Measurements from ENCODE around the gene CAB39.

The CAB39 gene

GRCh38 chr2:230684270-230685168 lies 28.1 kb upstream of the CAB39 start:
- H3K9me3 ChIP-seq (ENCODE audit: control insufficient read depth, insufficient read depth, low read depth, low read length): no peaks in the 10 kb centered on the region
- no peaks in the 10 kb centered on the region for H3K36me3 ChIP-seq (ENCODE audit: control insufficient read depth, insufficient read depth, low read length)
- H3K27me3 ChIP-seq (ENCODE audit: control insufficient read depth, insufficient read depth, low read length): peaks cover 3% of the 10 kb centered on the region; the same call in 1 of the 2 replicates
- H3K9ac ChIP-seq (ENCODE audit: low read length): no peak overlapping the region
- H3K4me3 ChIP-seq (ENCODE audit: low read depth, low read length): no peak overlapping the region
- peaks cover 4% of the 10 kb centered on the region; the same call in 1 of the 2 replicates for H3K4me1 ChIP-seq (ENCODE audit: control insufficient read depth, insufficient read depth, low read length)
- H3K27ac ChIP-seq (ENCODE audit: low read depth, low read length): no peak overlapping the region

GRCh38 chr2:230685178-230685577 lies 27.5 kb upstream of the CAB39 start:
- H3K9ac ChIP-seq (ENCODE audit: low read length): no peak overlapping the region
- H3K27ac ChIP-seq (ENCODE audit: low read depth, low read length): no peak overlapping the region
- no peak overlapping the region for H3K4me3 ChIP-seq (ENCODE audit: low read depth, low read length)
- H3K36me3 ChIP-seq (ENCODE audit: control insufficient read depth, insufficient read depth, low read length): no peaks in the 10 kb centered on the region
- H3K4me1 ChIP-seq (ENCODE audit: control insufficient read depth, insufficient read depth, low read length): peaks cover 4% of the 10 kb centered on the region; the same call in 1 of the 2 replicates
- no peaks in the 10 kb centered on the region for H3K9me3 ChIP-seq (ENCODE audit: control insufficient read depth, insufficient read depth, low read depth, low read length)
- peaks cover 3% of the 10 kb centered on the region; the same call in 1 of the 2 replicates for H3K27me3 ChIP-seq (ENCODE audit: control insufficient read depth, insufficient read depth, low read length)

- H3K4me3 ChIP-seq (ENCODE audit: low read depth, low read length): no peak overlapping the region
- H3K4me1 ChIP-seq (ENCODE audit: control insufficient read depth, insufficient read depth, low read length): peaks cover 16% of the 10 kb centered on the region; the same call in 1 of the 2 replicates
- no peak overlapping the region for H3K9ac ChIP-seq (ENCODE audit: low read length)
- H3K27me3 ChIP-seq (ENCODE audit: control insufficient read depth, insufficient read depth, low read length): no peaks in the 10 kb centered on the region
- no peak overlapping the region for H3K27ac ChIP-seq (ENCODE audit: low read depth, low read length)
- H3K9me3 ChIP-seq (ENCODE audit: control insufficient read depth, insufficient read depth, low read depth, low read length): no peaks in the 10 kb centered on the region
- H3K36me3 ChIP-seq (ENCODE audit: control insufficient read depth, insufficient read depth, low read length): no peaks in the 10 kb centered on the region
Measured at GRCh38 chr2:230687498-230687897, 25.1 kb upstream of the CAB39 start.

GRCh38 chr2:230688490-230688889 lies 24.2 kb upstream of the CAB39 start:
- no peak overlapping the region for H3K4me3 ChIP-seq (ENCODE audit: low read depth, low read length)
- no peaks in the 10 kb centered on the region for H3K27me3 ChIP-seq (ENCODE audit: control insufficient read depth, insufficient read depth, low read length)
- no peak overlapping the region for H3K27ac ChIP-seq (ENCODE audit: low read depth, low read length)
- H3K36me3 ChIP-seq (ENCODE audit: control insufficient read depth, insufficient read depth, low read length): no peaks in the 10 kb centered on the region
- no peak overlapping the region for H3K9ac ChIP-seq (ENCODE audit: low read length)
- peaks cover 16% of the 10 kb centered on the region; the same call in 1 of the 2 replicates for H3K4me1 ChIP-seq (ENCODE audit: control insufficient read depth, insufficient read depth, low read length)
- H3K9me3 ChIP-seq (ENCODE audit: control insufficient read depth, insufficient read depth, low read depth, low read length): no peaks in the 10 kb centered on the region

GRCh38 chr2:230690439-230690838 lies 22.2 kb upstream of the CAB39 start:
- Histone ChIP-seq H3K27me3 (ENCODE audit: control insufficient read depth, insufficient read depth, low read length) (no peaks in the 10 kb centered on the region), H3K9ac (ENCODE audit: low read length) (no peak overlapping the region), H3K27ac (ENCODE audit: low read depth, low read length) (no peak overlapping the region), H3K36me3 (ENCODE audit: control insufficient read depth, insufficient read depth, low read length) (no peaks in the 10 kb centered on the region), H3K4me3 (ENCODE audit: low read depth, low read length) (no peak overlapping the region), H3K9me3 (ENCODE audit: control insufficient read depth, insufficient read depth, low read depth, low read length) (no peaks in the 10 kb centered on the region), H3K4me1 (ENCODE audit: control insufficient read depth, insufficient read depth, low read length) (peaks cover 16% of the 10 kb centered on the region; the same call in 1 of the 2 replicates)

- no peaks in the 10 kb centered on the region for H3K27me3 ChIP-seq (ENCODE audit: control insufficient read depth, insufficient read depth, low read length)
- H3K9ac ChIP-seq (ENCODE audit: low read length): no peak overlapping the region
- H3K27ac ChIP-seq (ENCODE audit: low read depth, low read length): no peak overlapping the region
- H3K4me3 ChIP-seq (ENCODE audit: low read depth, low read length): no peak overlapping the region
- no peaks in the 10 kb centered on the region for H3K9me3 ChIP-seq (ENCODE audit: control insufficient read depth, insufficient read depth, low read depth, low read length)
- H3K4me1 ChIP-seq (ENCODE audit: control insufficient read depth, insufficient read depth, low read length): peaks cover 16% of the 10 kb centered on the region; the same call in 1 of the 2 replicates
- no peaks in the 10 kb centered on the region for H3K36me3 ChIP-seq (ENCODE audit: control insufficient read depth, insufficient read depth, low read length)
Measured at GRCh38 chr2:230691005-230691647, 21.5 kb upstream of the CAB39 start.

GRCh38 chr2:230692760-230693159 lies 19.9 kb upstream of the CAB39 start:
- H3K27me3 ChIP-seq (ENCODE audit: control insufficient read depth, insufficient read depth, low read length): no peaks in the 10 kb centered on the region
- no peaks in the 10 kb centered on the region for H3K36me3 ChIP-seq (ENCODE audit: control insufficient read depth, insufficient read depth, low read length)
- no peaks in the 10 kb centered on the region for H3K9me3 ChIP-seq (ENCODE audit: control insufficient read depth, insufficient read depth, low read depth, low read length)
- peaks cover 12% of the 10 kb centered on the region; the same call in 1 of the 2 replicates for H3K4me1 ChIP-seq (ENCODE audit: control insufficient read depth, insufficient read depth, low read length)
- no peak overlapping the region for H3K4me3 ChIP-seq (ENCODE audit: low read depth, low read length)
- H3K27ac ChIP-seq (ENCODE audit: low read depth, low read length): no peak overlapping the region
- H3K9ac ChIP-seq (ENCODE audit: low read length): no peak overlapping the region

- no peaks in the 10 kb centered on the region for H3K27me3 ChIP-seq (ENCODE audit: control insufficient read depth, insufficient read depth, low read length)
Measured at GRCh38 chr2:230693411-230693810, 19.2 kb upstream of the CAB39 start.

GRCh38 chr2:230694241-230694640 lies 18.4 kb upstream of the CAB39 start:
- Histone ChIP-seq H3K4me3 (ENCODE audit: low read depth, low read length) (no peak overlapping the region), H3K27ac (ENCODE audit: low read depth, low read length) (no peak overlapping the region), H3K9me3 (ENCODE audit: control insufficient read depth, insufficient read depth, low read depth, low read length) (no peaks in the 10 kb centered on the region), H3K4me1 (ENCODE audit: control insufficient read depth, insufficient read depth, low read length) (peaks cover 12% of the 10 kb centered on the region; the same call in 1 of the 2 replicates), H3K9ac (ENCODE audit: low read length) (no peak overlapping the region), H3K36me3 (ENCODE audit: control insufficient read depth, insufficient read depth, low read length) (no peaks in the 10 kb centered on the region), H3K27me3 (ENCODE audit: control insufficient read depth, insufficient read depth, low read length) (no peaks in the 10 kb centered on the region)

More at GRCh38 chr2:230693411-230693810, 19.2 kb upstream of the CAB39 start:
- Histone ChIP-seq H3K4me1 (ENCODE audit: control insufficient read depth, insufficient read depth, low read length) (peaks cover 12% of the 10 kb centered on the region; the same call in 1 of the 2 replicates), H3K9ac (ENCODE audit: low read length) (no peak overlapping the region), H3K27ac (ENCODE audit: low read depth, low read length) (no peak overlapping the region), H3K9me3 (ENCODE audit: control insufficient read depth, insufficient read depth, low read depth, low read length) (no peaks in the 10 kb centered on the region), H3K4me3 (ENCODE audit: low read depth, low read length) (no peak overlapping the region), H3K36me3 (ENCODE audit: control insufficient read depth, insufficient read depth, low read length) (no peaks in the 10 kb centered on the region)

GRCh38 chr2:230695551-230695950 lies 17.1 kb upstream of the CAB39 start:
- no peaks in the 10 kb centered on the region for H3K36me3 ChIP-seq (ENCODE audit: control insufficient read depth, insufficient read depth, low read length)

GRCh38 chr2:230696670-230697069 lies 16.0 kb upstream of the CAB39 start:
- Histone ChIP-seq H3K27ac (ENCODE audit: low read depth, low read length) (no peak overlapping the region), H3K27me3 (ENCODE audit: control insufficient read depth, insufficient read depth, low read length) (no peaks in the 10 kb centered on the region), H3K9me3 (ENCODE audit: control insufficient read depth, insufficient read depth, low read depth, low read length) (no peaks in the 10 kb centered on the region), H3K4me3 (ENCODE audit: low read depth, low read length) (no peak overlapping the region), H3K4me1 (ENCODE audit: control insufficient read depth, insufficient read depth, low read length) (no peaks in the 10 kb centered on the region), H3K36me3 (ENCODE audit: control insufficient read depth, insufficient read depth, low read length) (no peaks in the 10 kb centered on the region), H3K9ac (ENCODE audit: low read length) (no peak overlapping the region)

More at GRCh38 chr2:230695551-230695950, 17.1 kb upstream of the CAB39 start:
- Histone ChIP-seq H3K27me3 (ENCODE audit: control insufficient read depth, insufficient read depth, low read length) (no peaks in the 10 kb centered on the region), H3K4me1 (ENCODE audit: control insufficient read depth, insufficient read depth, low read length) (peaks cover 10% of the 10 kb centered on the region; the same call in 1 of the 2 replicates), H3K9me3 (ENCODE audit: control insufficient read depth, insufficient read depth, low read depth, low read length) (no peaks in the 10 kb centered on the region), H3K4me3 (ENCODE audit: low read depth, low read length) (no peak overlapping the region), H3K9ac (ENCODE audit: low read length) (no peak overlapping the region), H3K27ac (ENCODE audit: low read depth, low read length) (no peak overlapping the region)
